HCT116 (cell line): Measurements from ENCODE around the gene DCAF5.

ENCODE experiments used
- CBX3 ChIP-seq: IDR thresholded peaks from 2 replicates; pipeline ENCODE4 v1.6.1; 2012; ENCODE audit warnings: low read depth
- CEBPB ChIP-seq: IDR thresholded peaks from 2 replicates; pipeline ENCODE4 v1.6.1; 2012; ENCODE audit warnings: low read depth
- EGR1 ChIP-seq: IDR thresholded peaks from 2 replicates; pipeline ENCODE4 v1.6.1; 2012; ENCODE audit warnings: low read depth
- ELF1 ChIP-seq: IDR thresholded peaks from 2 replicates; pipeline ENCODE4 v1.6.1; 2012; ENCODE audit warnings: low read depth, borderline replicate concordance
- EZH2 ChIP-seq: fragments of 200-600 bp; sonication (generic); IDR thresholded peaks from 2 replicates; pipeline ENCODE4 v1.6.1; 2017; ENCODE audit warnings: antibody characterized with exemption, mixed run types
- JUND ChIP-seq: IDR thresholded peaks from 2 replicates; pipeline ENCODE4 v1.6.1; 2012
- POLR2A ChIP-seq: IDR thresholded peaks from 2 replicates; pipeline ENCODE4 v1.7.0; 2011; ENCODE audit warnings: borderline replicate concordance; ENCODE audit not compliant: insufficient read depth, insufficient read length; ENCODE audit errors: extremely low read depth
- POLR2AphosphoS5 ChIP-seq: IDR thresholded peaks from 2 replicates; pipeline ENCODE4 v1.6.1; 2011; ENCODE audit warnings: mild to moderate bottlenecking, low read depth, low read length, moderate library complexity
- YY1 ChIP-seq: IDR thresholded peaks from 2 replicates; pipeline ENCODE4 v1.6.1; 2011; ENCODE audit warnings: low read length, low read depth, moderate library complexity, mild to moderate bottlenecking; ENCODE audit not compliant: insufficient replicate concordance; ENCODE audit errors: extremely low read depth
- ZNF274 ChIP-seq: fragments of 200-500 bp; sonication (Bioruptor generic); IDR thresholded peaks from 2 replicates; pipeline ENCODE4 v1.6.1; 2014; ENCODE audit warnings: mild to moderate bottlenecking, low read depth, low read length, inconsistent platforms
- TF ChIP-seq, protein P1 (sequence below), 3 experiments: fragments of 200-600 bp in 1 of 3; sonication (generic) in 1 of 3; IDR thresholded peaks in 2 of 3; conservative IDR thresholded peaks in 1 of 3; 2 replicates each; pipeline ENCODE4 v1.5.1; 2012 to 2017; ENCODE audit warnings: low read depth in 2 of 3, low read length in 2 of 3, antibody characterized with exemption in 1 of 3, borderline replicate concordance in 1 of 3, control low read depth in 1 of 3, mild to moderate bottlenecking in 1 of 3, mixed read lengths in 1 of 3, mixed run types in 1 of 3, moderate library complexity in 1 of 3; ENCODE audit not compliant: insufficient read depth in 1 of 3
- TF ChIP-seq, protein P2 (sequence below): IDR thresholded peaks from 2 replicates; pipeline ENCODE4 v1.6.1; 2012; ENCODE audit warnings: low read depth
- TF ChIP-seq, protein P3 (sequence below): IDR thresholded peaks from 2 replicates; pipeline ENCODE4 v1.6.1; 2012

DNA sequence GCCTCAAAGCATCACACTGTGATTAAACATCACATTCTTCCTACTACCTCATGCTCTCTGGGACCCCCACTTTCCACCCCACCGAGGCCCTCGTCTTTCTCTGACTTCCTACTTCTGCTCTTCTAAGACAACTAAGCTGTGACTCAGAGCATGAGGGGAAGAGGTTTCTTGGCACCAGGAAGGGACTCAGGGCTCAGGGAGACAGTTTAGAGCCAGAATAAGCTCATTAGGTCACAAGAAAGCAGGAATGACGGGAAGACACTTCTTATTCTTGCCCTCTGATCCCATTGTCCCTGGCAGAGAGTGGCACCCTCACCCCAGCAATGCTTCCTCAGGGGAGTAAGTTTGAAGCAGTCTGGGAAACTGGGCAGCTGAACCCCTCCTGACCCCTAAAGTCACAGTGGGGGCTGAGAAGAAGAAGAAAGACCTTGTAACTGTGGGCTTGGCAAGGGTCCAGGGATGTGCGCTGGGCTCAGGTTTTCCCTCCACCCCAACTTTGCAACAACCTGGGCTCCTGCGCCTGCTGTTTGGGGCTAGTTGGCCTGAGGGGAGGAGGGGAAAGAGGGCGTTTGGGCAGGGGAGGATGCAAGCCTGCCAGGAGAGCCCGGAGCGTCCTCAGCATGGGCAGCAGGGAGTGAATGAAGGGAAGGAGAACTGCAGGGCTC, 109.2 kb downstream of the DCAF5 start:
- TF ChIP-seq EGR1 (no peak), EZH2 (no peak), POLR2A (no peak), POLR2AphosphoS5 (no peak), JUND (no peak), CBX3 (no peak), CEBPB (no peak), ZNF274 (no peak), ELF1 (no peak), YY1 (no peak)
- TF ChIP-seq, protein P1, sequence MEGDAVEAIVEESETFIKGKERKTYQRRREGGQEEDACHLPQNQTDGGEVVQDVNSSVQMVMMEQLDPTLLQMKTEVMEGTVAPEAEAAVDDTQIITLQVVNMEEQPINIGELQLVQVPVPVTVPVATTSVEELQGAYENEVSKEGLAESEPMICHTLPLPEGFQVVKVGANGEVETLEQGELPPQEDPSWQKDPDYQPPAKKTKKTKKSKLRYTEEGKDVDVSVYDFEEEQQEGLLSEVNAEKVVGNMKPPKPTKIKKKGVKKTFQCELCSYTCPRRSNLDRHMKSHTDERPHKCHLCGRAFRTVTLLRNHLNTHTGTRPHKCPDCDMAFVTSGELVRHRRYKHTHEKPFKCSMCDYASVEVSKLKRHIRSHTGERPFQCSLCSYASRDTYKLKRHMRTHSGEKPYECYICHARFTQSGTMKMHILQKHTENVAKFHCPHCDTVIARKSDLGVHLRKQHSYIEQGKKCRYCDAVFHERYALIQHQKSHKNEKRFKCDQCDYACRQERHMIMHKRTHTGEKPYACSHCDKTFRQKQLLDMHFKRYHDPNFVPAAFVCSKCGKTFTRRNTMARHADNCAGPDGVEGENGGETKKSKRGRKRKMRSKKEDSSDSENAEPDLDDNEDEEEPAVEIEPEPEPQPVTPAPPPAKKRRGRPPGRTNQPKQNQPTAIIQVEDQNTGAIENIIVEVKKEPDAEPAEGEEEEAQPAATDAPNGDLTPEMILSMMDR (IDR thresholded peaks at IDR 0.05 in 2 of 3, conservative IDR thresholded peaks at IDR 0.05 in 1 of 3; ENCODE audit: borderline replicate concordance in 1 of 3, insufficient read depth in 1 of 3, low read depth in 2 of 3, low read length in 2 of 3): no peak
- TF ChIP-seq, protein P2, sequence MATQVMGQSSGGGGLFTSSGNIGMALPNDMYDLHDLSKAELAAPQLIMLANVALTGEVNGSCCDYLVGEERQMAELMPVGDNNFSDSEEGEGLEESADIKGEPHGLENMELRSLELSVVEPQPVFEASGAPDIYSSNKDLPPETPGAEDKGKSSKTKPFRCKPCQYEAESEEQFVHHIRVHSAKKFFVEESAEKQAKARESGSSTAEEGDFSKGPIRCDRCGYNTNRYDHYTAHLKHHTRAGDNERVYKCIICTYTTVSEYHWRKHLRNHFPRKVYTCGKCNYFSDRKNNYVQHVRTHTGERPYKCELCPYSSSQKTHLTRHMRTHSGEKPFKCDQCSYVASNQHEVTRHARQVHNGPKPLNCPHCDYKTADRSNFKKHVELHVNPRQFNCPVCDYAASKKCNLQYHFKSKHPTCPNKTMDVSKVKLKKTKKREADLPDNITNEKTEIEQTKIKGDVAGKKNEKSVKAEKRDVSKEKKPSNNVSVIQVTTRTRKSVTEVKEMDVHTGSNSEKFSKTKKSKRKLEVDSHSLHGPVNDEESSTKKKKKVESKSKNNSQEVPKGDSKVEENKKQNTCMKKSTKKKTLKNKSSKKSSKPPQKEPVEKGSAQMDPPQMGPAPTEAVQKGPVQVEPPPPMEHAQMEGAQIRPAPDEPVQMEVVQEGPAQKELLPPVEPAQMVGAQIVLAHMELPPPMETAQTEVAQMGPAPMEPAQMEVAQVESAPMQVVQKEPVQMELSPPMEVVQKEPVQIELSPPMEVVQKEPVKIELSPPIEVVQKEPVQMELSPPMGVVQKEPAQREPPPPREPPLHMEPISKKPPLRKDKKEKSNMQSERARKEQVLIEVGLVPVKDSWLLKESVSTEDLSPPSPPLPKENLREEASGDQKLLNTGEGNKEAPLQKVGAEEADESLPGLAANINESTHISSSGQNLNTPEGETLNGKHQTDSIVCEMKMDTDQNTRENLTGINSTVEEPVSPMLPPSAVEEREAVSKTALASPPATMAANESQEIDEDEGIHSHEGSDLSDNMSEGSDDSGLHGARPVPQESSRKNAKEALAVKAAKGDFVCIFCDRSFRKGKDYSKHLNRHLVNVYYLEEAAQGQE: no peak
- TF ChIP-seq, protein P3, sequence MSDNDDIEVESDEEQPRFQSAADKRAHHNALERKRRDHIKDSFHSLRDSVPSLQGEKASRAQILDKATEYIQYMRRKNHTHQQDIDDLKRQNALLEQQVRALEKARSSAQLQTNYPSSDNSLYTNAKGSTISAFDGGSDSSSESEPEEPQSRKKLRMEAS: no peak
